H1 (cell line): ENCODE data around the gene FN3KRP. TPM values are rescaled to one million over a fixed set of nuclear protein-coding genes. Genes with fewer than 3 reads are reported as not detected.

ENCODE experiments used
- GTF2F1 ChIP-seq: IDR thresholded peaks from 2 replicates; pipeline ENCODE4 v1.6.1; 2012; ENCODE audit warnings: low read depth, low read length, improper control_type of control experiment, borderline replicate concordance
- KDM1A ChIP-seq: fragments of 200-600, 300-600 bp; sonication (generic); IDR thresholded peaks from 2 replicates; pipeline ENCODE4 v1.7.1; 2016; ENCODE audit warnings: mild to moderate bottlenecking, low read length, borderline replicate concordance
- polyA plus RNA-seq, 7 experiments: library from polyadenylated mRNA; depleted of rRNA in 3 of 7; stranded (reverse) in 5 of 7; unstranded in 2 of 7; fragments of >200 nt in 5 of 7; fragments of 200-250 nt in 2 of 7; gene quantifications; 1 replicate in 5 of 7; 2 replicates in 1 of 7; 4 replicates in 1 of 7; pipeline versions ENCODE4 v1.2.1 to v1.2.3, GENCODE V29; 2011 to 2013; ENCODE audit warnings: missing spikeins in 2 of 7, mixed read lengths in 2 of 7
- total RNA-seq: library from RNA; stranded (reverse); fragmentation: NEBNext Ultra II Directional; extraction: Animal tissue kit (Norgen Biotek cat#: 25700); gene quantifications from 2 replicates; pipeline ENCODE4 v1.2.1, GENCODE V29; 2021
- TF ChIP-seq, protein P1 (sequence below): fragments of 300-600 bp; sonication (generic); IDR thresholded peaks from 2 replicates; pipeline ENCODE4 v1.7.1; 2012; ENCODE audit warnings: low read length, moderate library complexity, mild to moderate bottlenecking, inconsistent platforms; ENCODE audit not compliant: insufficient replicate concordance
- TF ChIP-seq, protein P2 (sequence below): IDR thresholded peaks from 2 replicates; pipeline ENCODE4 v1.6.1; 2012; ENCODE audit warnings: inconsistent platforms

FN3KRP gene
- total and polyA plus RNA-seq, 2 of the 8 experiments (the other 6 are each of a cell fraction or from before 2014, with no cell fraction given) = 18.1 to 21.4 TPM

DNA sequence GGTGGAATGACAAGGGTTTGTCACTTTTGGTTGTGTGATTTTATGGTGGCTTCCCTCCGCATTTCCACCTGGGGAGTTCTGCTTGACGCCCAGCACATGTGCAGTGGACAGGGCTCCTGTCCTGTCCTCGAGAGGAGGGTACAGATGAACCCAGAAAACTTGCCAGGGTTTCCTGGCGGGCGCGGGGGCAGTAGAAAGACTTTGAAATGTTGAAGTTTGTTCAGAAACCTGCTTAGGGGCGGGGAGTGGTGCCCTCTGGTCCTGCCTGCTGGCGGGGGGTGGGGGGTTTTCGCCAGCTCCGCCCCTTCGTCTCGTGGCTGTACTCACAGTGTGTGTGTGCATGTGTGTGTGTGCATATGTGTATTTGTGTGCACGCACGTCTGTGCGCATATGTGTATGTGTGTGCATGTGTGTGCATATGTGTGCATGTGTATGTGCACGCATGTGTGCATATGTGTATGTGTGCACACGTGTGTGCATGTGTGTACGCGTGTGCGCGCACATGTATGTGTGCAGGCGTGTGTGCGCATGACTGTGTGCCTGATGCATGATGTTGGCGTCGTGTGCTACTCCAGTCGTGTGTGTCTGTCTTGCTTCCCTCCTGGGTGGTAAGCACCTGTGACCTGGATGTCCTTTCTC is 6.8 kb downstream of the FN3KRP start (continued):
- TF ChIP-seq, protein P1, sequence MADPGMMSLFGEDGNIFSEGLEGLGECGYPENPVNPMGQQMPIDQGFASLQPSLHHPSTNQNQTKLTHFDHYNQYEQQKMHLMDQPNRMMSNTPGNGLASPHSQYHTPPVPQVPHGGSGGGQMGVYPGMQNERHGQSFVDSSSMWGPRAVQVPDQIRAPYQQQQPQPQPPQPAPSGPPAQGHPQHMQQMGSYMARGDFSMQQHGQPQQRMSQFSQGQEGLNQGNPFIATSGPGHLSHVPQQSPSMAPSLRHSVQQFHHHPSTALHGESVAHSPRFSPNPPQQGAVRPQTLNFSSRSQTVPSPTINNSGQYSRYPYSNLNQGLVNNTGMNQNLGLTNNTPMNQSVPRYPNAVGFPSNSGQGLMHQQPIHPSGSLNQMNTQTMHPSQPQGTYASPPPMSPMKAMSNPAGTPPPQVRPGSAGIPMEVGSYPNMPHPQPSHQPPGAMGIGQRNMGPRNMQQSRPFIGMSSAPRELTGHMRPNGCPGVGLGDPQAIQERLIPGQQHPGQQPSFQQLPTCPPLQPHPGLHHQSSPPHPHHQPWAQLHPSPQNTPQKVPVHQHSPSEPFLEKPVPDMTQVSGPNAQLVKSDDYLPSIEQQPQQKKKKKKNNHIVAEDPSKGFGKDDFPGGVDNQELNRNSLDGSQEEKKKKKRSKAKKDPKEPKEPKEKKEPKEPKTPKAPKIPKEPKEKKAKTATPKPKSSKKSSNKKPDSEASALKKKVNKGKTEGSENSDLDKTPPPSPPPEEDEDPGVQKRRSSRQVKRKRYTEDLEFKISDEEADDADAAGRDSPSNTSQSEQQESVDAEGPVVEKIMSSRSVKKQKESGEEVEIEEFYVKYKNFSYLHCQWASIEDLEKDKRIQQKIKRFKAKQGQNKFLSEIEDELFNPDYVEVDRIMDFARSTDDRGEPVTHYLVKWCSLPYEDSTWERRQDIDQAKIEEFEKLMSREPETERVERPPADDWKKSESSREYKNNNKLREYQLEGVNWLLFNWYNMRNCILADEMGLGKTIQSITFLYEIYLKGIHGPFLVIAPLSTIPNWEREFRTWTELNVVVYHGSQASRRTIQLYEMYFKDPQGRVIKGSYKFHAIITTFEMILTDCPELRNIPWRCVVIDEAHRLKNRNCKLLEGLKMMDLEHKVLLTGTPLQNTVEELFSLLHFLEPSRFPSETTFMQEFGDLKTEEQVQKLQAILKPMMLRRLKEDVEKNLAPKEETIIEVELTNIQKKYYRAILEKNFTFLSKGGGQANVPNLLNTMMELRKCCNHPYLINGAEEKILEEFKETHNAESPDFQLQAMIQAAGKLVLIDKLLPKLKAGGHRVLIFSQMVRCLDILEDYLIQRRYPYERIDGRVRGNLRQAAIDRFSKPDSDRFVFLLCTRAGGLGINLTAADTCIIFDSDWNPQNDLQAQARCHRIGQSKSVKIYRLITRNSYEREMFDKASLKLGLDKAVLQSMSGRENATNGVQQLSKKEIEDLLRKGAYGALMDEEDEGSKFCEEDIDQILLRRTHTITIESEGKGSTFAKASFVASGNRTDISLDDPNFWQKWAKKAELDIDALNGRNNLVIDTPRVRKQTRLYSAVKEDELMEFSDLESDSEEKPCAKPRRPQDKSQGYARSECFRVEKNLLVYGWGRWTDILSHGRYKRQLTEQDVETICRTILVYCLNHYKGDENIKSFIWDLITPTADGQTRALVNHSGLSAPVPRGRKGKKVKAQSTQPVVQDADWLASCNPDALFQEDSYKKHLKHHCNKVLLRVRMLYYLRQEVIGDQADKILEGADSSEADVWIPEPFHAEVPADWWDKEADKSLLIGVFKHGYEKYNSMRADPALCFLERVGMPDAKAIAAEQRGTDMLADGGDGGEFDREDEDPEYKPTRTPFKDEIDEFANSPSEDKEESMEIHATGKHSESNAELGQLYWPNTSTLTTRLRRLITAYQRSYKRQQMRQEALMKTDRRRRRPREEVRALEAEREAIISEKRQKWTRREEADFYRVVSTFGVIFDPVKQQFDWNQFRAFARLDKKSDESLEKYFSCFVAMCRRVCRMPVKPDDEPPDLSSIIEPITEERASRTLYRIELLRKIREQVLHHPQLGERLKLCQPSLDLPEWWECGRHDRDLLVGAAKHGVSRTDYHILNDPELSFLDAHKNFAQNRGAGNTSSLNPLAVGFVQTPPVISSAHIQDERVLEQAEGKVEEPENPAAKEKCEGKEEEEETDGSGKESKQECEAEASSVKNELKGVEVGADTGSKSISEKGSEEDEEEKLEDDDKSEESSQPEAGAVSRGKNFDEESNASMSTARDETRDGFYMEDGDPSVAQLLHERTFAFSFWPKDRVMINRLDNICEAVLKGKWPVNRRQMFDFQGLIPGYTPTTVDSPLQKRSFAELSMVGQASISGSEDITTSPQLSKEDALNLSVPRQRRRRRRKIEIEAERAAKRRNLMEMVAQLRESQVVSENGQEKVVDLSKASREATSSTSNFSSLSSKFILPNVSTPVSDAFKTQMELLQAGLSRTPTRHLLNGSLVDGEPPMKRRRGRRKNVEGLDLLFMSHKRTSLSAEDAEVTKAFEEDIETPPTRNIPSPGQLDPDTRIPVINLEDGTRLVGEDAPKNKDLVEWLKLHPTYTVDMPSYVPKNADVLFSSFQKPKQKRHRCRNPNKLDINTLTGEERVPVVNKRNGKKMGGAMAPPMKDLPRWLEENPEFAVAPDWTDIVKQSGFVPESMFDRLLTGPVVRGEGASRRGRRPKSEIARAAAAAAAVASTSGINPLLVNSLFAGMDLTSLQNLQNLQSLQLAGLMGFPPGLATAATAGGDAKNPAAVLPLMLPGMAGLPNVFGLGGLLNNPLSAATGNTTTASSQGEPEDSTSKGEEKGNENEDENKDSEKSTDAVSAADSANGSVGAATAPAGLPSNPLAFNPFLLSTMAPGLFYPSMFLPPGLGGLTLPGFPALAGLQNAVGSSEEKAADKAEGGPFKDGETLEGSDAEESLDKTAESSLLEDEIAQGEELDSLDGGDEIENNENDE = no peak
- peak; percentile 71; the same call in 1 of the 2 replicates for TF ChIP-seq KDM1A
- TF ChIP-seq, protein P2, sequence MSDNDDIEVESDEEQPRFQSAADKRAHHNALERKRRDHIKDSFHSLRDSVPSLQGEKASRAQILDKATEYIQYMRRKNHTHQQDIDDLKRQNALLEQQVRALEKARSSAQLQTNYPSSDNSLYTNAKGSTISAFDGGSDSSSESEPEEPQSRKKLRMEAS = no peak
- no peak for TF ChIP-seq GTF2F1
